AG04449 (cell line): ENCODE data around the gene ST3GAL2.

Experiments
- CTCF ChIA-PET: fragments of 350-600 bp; formaldehyde crosslinking; extraction: SDS; loops from one replicate; lab custom pipeline; 2021; ENCODE audit warnings: antibody characterized with exemption; lab: Yijun Ruan, JAX
- POLR2A ChIA-PET: fragments of 400-600, 350-600 bp; formaldehyde crosslinking; extraction: SDS; loops from one replicate; lab custom pipeline; 2020; ENCODE audit warnings: antibody characterized with exemption, inconsistent platforms; lab: Yijun Ruan, JAX
- DNase-seq: peaks from one replicate; pipeline ENCODE4 v3.0.0-alpha.2; 2010; ENCODE audit warnings: low read depth, low spot score
- H3K4me3 ChIP-seq: 2 replicates; pipeline ENCODE4 v1.5.1; 2011; ENCODE audit warnings: low read depth, mild to moderate bottlenecking, control low read depth, low read length
- TF ChIP-seq, protein P1 (sequence below): IDR thresholded peaks from one replicate; pipeline ENCODE4 v1.5.1; 2011; ENCODE audit warnings: mild to moderate bottlenecking, moderate library complexity, low read length, control low read depth, inconsistent platforms; ENCODE audit not compliant: insufficient read depth; ENCODE audit errors: missing control alignments

ST3GAL2 gene

DNA sequence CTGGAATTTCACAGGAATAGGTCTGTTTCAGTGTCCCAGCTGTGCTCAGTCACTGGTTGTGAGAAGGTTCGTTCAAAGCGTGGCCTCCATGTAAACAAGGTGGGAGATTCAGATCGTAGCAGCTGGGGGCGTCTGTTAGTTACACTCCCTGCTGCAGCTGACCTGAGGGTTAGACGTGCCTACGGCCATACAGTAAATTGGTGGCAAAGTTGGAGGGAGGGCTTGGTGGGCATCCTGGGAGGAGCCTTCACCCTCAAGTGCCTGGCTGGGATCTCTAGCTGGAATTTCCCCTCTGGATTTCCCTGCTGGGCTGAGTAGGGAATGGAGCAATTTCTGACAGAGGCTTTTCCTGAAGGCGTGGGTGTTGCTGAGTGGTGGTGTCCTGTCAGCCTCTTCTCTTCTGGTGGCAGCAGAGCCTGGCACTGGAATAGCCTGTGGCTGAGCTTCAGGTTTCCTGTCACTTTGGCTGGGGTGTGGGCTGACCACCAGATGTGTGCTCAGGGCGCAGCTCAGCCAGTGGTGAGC, 21.9 kb upstream of the ST3GAL2 start:
- H3K4me3 ChIP-seq, result no peak overlapping the region
- DNase-seq, result no peak
- ChIA-PET POLR2A (no interaction called here), CTCF (interaction anchor here (1.2 to 1.3 kb wide), 2 partner anchors 10 to 91 kb away, joined by 3 to 4 read pairs; no protein-coding TSS in a partner anchor)
- TF ChIP-seq, protein P1, sequence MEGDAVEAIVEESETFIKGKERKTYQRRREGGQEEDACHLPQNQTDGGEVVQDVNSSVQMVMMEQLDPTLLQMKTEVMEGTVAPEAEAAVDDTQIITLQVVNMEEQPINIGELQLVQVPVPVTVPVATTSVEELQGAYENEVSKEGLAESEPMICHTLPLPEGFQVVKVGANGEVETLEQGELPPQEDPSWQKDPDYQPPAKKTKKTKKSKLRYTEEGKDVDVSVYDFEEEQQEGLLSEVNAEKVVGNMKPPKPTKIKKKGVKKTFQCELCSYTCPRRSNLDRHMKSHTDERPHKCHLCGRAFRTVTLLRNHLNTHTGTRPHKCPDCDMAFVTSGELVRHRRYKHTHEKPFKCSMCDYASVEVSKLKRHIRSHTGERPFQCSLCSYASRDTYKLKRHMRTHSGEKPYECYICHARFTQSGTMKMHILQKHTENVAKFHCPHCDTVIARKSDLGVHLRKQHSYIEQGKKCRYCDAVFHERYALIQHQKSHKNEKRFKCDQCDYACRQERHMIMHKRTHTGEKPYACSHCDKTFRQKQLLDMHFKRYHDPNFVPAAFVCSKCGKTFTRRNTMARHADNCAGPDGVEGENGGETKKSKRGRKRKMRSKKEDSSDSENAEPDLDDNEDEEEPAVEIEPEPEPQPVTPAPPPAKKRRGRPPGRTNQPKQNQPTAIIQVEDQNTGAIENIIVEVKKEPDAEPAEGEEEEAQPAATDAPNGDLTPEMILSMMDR, result no peak

DNA sequence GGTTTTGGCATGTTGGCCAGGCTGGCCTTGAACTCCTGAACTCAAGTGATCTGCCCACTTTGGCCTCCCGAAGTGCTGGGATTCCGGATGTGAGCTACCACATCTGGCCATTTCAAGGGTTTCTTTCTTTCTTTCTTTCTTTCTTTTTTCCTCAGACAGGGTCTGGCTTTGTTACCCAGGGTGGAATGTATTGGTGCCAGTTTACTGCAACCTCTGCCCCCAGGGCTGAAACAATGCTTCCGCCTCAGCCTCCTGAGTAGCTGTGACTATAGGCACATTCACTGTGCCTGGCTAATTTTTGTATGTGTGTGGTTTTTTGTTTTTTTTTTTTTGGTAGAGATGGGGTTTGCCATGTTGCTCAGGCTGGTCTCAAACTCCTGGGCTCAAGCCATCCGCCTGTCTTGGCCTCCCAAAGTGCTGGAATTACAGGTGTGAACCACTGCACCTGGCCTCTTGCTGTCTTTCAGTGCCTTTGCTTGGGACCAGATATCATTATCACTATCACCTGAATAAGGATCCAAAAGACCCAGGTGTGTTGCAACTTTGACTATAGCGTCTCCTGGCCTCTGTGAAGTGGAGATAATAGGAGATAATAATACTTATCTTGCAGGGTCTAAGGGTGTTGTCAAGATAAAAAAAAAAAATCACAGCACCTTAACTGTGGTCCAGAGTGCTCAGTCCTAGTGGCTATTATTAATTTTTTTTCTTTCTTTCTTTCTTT, 18.7 kb upstream of the ST3GAL2 start:
- POLR2A ChIA-PET, result no interaction called here
- CTCF ChIA-PET, result no interaction called here
- TF ChIP-seq, protein P1, result no peak
- H3K4me3 ChIP-seq, result no peak overlapping the region
- no peak for DNase-seq

DNA sequence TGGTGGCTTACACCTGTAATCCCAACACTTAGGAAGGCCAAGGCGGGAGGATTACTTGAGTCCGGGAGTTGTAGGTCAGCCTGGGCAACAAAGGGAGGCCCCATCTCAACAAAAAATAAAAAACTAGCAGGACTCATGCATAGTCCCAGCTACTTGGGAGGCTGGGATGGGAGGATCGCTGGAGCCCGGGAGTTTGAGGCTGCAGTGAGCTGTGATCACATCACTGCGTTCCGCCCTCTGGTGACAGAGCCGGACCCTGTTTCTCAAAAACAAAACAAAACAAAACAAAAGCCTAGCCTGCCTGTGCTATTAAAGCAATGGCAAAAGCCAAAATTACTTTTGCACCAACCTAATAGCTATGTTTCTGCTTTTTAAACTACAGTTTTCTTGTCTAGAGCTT, 17.0 kb upstream of the ST3GAL2 start:
- no peak for DNase-seq
- H3K4me3 ChIP-seq, result no peak overlapping the region
- ChIA-PET CTCF (interaction anchor here (2.0 kb wide), 1 partner anchor 15 kb away, joined by 8 read pairs; no protein-coding TSS in a partner anchor), POLR2A (no interaction called here)
- TF ChIP-seq, protein P1, result no peak

DNA sequence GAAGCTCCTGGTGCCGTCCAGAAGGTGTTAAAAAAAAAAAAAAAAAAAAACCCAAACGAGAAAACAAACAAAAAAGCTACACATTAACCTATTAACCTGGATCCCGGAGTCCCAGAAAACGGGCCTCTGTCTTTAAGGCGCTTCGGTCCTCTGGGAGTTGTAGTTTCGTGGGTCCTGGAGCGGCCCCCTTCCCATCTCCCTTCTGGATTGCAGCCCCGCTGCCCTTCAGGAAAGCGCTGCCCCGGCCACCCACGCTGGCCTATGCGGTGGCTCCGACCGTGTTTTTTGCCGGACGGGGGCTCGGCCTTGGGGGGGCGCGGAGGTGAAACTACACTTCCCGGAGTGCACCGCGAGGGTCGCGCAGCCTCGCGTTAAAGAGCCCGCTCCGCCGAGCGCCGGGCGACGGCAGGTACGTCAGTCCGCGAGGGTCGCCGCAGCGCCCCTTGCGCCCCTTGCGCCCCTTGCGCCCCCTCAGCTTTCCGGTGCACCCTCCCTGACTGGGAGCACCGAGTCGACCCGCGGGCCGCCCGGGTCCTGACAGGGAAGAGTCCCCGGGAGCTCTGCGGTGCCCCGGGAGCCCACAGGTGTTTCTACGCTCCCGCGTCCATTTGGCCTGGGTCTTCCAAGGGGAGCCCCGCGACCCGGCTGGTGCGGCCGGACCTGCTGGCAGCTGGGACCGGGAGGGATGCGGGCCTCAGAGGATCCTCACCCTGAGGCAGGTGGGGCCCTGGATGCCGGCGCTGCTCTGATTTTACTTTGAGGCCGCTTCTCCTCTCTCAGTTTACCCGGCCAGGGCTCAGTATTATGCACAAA, 15.5 kb upstream of the ST3GAL2 start, which contains the start of gene FCSK:
FCSK (plus strand) TSS at position 374 of the 813 bp plus-strand sequence. CDS start 8,596 bp downstream, outside the sequence.
- DNase-seq, result no peak
- ChIA-PET POLR2A (interaction anchor here (3.1 kb wide), 1 partner anchor 74 kb away, joined by 19 read pairs; no protein-coding TSS in a partner anchor), CTCF (interaction anchor here (1.3 to 2.4 kb wide), 5 partner anchors 16 to 85 kb away, joined by 4 to 10 read pairs (median 6); partner anchors contain the start of gene ST3GAL2)
- TF ChIP-seq, protein P1, result no peak
- H3K4me3 ChIP-seq, result peak within 1 kb of the TSS; percentile 83

DNA sequence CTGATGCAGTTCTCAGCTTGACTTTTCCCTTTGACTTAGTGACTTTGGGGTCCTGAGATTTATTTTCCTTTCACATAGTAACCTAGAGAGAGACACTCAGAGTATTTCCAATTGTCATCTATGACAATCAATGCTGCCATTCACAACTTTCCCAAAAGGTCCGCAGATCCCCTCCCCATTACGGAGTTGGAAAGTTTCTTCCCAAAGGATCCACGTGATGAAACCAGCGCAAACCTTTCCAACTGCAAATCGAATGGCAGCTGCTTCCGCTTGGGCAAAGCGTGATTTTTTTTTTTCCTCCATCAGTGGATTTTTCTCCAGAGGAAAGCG, 15.0 kb upstream of the ST3GAL2 start:
- no peak for DNase-seq
- ChIA-PET CTCF (interaction anchor here (1.3 to 2.4 kb wide), 5 partner anchors 15 to 84 kb away, joined by 4 to 10 read pairs (median 6); partner anchors contain the start of gene ST3GAL2), POLR2A (interaction anchor here (3.1 kb wide), 1 partner anchor 73 kb away, joined by 19 read pairs; no protein-coding TSS in a partner anchor)
- TF ChIP-seq, protein P1, result no peak
- H3K4me3 ChIP-seq, result peak overlapping the region; percentile 83
